Activated CD8-positive, alpha-beta memory T cell treated with anti-CD3 and anti-CD28 coated beads for 48 hours (primary cell): Measurements from ENCODE around the gene LDLRAD4.

Experiments used
- DNase-seq, 3 experiments: peaks; one replicate each; pipeline ENCODE4 v3.0.0-alpha.2; 2020; ENCODE audit warnings: low read depth in 2 of 3, low spot score in 2 of 3

The LDLRAD4 gene

DNA sequence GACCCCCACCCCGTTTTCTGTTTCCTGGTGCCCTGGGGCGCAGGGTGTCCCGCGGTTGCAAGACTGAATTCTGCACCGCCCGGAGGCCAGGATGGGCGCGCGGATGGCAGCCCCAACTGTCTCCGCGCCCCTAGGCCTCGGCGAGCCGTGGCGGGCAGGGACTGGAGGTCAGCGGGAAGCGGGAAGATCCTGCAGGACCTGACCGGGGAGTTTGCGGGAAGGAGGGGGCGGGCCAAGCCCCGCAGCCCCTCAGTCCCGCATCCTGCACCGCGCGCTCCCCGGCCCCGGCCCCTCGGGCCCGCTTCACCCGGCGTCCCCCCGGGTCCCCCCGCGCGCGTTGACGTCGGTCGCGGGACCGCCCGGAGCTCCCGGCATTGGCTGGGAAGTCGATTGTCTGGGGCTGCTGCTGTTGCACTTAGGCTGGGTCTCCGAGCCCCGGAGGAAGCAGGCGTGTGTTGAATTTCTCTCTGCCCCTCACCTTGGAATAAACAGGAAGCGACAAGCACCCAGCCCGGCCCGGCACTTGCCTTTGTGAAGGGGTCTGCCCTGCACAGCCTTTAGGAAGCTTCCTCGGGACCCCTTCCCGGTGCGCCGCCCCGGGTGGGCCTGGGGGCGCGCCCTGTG lies at the start of gene LDLRAD4:
Gene LDLRAD4 (plus strand): TSS at position 393 of the 624 bp plus-strand sequence.
- peak in 2 of 3 experiments; percentile 11 to 22 for DNase-seq

DNA sequence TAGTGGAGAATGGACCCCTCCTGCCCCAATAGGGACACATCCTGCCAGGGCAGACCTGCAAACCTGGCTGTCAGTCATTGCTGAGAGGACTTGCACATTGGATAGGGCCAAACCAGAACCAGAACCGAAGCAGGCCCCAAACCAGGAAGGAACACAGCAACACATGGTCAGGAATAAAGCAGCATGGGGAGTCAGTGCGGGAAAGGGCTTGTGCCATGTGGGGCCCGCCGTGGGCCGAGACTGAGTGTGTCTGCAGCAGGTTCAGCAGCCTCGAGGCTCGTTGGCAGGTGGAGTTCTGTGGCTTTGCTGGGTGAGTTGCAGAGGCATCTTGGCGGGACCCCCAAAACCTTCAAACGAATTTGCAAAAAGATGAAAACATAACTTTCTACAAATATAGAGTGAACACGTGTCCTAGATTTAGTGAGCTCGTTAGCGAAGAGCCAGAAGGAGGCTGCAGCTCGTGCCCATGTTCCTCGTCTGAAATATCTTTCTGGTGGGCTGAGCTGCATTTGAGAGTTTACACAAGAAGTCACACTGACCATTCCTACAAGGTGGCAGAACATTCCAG lies 44.9 kb upstream of the LDLRAD4 start:
- DNase-seq, result no peak

DNA sequence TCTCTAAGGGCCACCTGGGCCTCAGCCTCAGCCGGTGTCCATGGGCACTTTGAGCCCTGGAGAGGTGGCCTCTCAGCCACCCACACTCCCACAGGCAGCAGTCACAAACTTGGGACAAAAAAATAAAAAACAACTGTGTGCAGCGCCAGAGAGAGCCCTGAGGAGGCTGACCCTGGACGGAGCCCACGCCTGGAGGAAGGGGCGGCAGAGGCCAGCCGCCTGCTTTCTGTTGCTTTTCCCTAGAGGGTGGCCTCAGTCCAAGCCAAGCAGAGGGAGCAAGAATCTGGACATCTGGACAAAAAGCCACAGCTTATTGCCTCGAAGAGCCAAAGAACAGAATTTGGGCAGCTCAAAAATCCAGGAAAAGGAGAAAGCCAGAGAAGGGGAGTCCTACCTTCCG lies 43.3 kb upstream of the LDLRAD4 start:
- DNase-seq, result no peak

GRCh38 chr18:13175754-13176210 lies 42.8 kb upstream of the LDLRAD4 start:
- no peak for DNase-seq

DNA sequence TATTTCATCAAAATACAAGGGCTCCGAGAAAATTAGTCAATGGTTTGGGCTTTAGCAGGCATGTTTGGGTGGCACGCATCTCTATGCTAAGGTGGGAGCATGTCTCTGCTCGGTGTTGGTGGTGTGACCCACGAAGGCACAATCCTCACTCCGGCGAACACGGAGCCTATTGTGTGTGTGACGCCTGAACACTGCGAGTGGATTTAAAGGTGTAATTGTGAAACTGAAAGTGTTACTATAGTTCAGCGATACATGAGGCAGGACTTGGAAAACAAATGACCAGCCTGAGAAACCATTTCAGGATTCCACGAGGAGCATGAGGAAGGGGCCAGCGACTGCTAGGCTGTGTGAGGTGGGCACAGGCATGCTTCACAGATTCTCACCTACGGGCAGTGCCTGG lies 41.7 kb upstream of the LDLRAD4 start:
- no peak for DNase-seq

DNA sequence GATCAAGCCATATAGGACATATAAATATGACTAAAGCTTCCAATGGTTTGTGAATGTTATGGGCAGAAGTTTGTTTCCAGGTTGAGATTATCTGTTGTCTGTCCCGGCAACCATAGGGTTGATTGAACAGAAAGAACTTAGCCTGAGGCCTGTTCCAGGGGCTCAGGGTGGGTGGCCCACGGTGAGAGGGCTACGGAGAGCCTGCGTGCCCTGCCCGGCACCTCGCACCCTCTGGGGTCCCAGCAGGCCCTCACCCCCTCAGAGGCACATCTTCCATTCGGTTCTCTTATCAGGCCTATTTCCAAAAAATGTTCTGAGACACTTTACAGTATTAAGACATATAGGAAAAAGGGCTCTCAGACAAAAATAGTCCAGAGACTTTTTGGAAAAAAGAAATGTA lies 40.4 kb upstream of the LDLRAD4 start:
- no peak for DNase-seq

- peak in 1 of 3 experiments; percentile 12 for DNase-seq
These were observed 39.6 kb upstream of the LDLRAD4 start for GRCh38 chr18:13178976-13179375.

GRCh38 chr18:13179566-13180113 lies 38.9 kb upstream of the LDLRAD4 start:
- no peak for DNase-seq

GRCh38 chr18:13180614-13181375 lies 37.8 kb upstream of the LDLRAD4 start:
- DNase-seq, result no peak

GRCh38 chr18:13181765-13182164 lies 36.8 kb upstream of the LDLRAD4 start:
- DNase-seq, result no peak

DNA sequence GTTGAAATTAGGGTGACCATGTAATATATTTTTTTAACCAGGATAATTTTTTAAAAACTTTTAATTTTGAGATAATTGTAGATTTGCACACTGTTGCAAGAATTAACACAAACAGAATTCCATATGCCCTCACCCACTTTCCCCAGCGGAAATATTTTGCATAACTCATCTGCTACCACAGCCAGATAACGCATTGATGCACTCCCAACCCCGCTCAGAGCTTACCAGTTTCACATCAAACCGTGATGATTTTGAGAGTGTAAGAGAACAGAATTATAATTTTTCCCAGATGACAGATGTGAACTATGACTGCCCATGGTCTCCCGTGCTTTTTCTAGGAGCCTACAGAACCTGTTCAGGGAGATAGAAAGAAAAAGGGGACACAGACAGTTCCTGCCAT lies 35.2 kb upstream of the LDLRAD4 start:
- no peak for DNase-seq

DNA sequence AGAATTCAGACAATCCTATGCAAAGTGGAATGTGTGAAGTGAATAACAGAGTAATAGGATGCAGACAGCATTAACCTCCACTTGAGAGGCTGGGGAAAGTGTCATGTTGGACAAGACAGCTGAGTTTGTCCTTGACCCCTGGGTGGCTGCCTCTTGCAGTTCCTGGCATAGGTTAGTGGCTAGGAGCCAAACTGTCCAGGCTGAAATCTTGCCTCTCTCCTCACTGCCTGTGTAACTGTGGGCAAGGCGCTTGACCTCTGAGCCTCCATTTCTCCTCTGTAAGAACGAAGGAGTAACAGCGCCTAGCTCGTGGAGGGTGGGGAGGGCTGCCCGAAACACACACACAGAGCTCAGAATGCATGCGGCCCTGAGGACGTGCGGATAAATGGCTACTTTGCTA lies 34.8 kb upstream of the LDLRAD4 start:
- DNase-seq, result no peak

GRCh38 chr18:13184396-13184795 lies 34.2 kb upstream of the LDLRAD4 start:
- DNase-seq, result no peak

GRCh38 chr18:13185675-13186198 lies 32.8 kb upstream of the LDLRAD4 start:
- DNase-seq, result no peak

DNA sequence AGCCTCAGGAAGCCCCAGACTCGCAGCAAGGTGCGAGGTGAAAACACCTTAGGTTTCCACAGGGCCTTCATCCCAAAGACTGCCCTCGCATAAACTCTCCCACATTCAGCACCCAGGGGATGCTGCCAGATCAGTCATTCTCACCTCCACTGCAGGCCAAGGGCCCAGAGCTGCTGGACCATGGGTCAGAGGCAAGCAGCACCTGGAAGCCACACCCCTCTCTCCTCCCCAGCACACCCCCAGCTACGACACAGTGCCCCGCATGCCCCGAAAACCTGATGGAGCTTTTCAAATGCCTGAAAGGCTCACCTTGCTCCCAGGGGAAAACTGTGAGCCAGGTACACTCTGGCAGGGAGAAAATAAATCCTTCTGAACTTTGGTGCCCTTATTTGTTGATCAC lies 31.9 kb upstream of the LDLRAD4 start:
- DNase-seq, result no peak

DNA sequence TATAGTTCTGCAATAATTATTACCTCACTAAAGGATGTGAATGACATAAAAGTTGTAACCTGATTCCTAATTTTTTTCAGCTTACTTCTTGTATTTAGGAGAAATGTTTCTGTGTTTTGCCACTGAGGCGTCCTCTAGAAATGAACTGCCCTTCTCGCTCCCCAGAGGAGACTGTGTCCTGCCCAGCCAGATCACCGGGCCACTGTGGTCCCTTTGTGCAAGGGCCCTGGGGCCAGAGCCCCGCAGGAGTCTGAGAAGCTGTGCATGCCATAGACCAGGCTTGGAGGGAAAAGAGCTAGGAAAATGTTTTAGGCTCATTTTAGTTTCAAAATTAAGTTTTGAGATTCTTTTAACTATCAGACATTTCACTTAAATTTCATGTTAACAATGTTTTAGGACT lies 31.1 kb upstream of the LDLRAD4 start:
- no peak for DNase-seq

DNA sequence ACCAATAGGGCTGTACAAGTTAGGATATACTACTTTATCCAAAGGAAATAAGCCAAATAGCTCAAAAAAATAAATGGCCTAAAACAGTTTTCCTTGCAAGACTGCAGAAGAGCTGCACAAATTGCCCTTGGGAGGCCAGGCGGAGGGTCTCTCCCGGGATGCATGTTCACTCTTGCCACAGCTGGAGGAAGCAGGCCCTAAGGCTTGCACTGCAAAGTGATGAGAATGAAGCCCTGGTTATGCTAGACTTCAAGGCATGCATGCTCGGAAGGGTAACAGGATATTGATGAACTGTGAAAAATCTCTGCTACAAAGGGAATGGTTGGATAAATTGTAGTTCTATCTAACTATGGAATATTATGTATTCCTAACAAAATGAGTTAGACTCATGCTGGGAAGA lies 27.5 kb upstream of the LDLRAD4 start:
- DNase-seq, result no peak

DNA sequence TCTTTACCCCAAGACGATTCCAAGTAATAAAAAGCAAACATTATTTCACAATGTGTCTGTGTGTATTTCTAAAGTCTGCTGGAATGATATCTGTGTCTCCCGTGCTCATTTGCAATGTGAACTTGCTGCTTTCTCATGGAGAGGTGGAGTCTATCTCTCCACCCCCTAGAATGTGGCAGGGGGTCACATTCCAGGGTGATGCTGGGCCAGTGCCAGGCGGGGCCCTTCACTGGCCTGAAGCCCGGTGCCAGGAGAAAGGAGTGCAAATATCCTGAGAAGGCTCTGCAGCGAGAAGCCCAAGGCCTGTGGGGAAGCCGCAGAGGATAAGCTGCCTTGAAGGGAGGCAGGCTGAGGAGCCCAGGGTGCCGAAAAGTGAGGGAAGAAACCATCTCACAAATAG lies 26.8 kb upstream of the LDLRAD4 start:
- DNase-seq, result no peak

DNA sequence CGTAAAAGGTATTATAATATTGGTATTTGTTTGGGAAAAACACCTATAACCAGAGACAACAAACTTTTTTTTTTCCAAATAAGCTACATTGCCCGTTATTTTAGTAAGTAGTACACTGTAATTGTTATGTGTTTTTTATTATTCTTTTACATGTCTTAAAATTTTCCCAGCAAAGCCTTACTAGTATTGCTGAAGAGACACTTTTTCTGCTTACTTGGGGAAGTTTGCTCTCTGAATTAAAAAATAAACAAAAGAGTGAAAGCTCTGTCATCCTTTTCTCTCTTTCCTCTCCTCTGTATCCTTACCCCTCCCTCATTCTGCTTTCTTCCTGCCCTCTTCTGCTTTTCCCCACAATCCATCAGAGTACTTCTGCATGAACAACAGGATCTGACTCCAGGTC lies 25.6 kb upstream of the LDLRAD4 start:
- DNase-seq, result no peak

- DNase-seq, result no peak
These were observed 24.3 kb upstream of the LDLRAD4 start for GRCh38 chr18:13194239-13194638.

GRCh38 chr18:13198701-13199100 lies 19.9 kb upstream of the LDLRAD4 start:
- DNase-seq, result no peak

- DNase-seq, result no peak
These were observed 19.4 kb upstream of the LDLRAD4 start for GRCh38 chr18:13199169-13199568.
